Activated naive CD8-positive, alpha-beta T cell treated with anti-CD3 and anti-CD28 coated beads for 36 hours (primary cell): ENCODE results near the gene SLC2A6. TPM values are rescaled to one million over a fixed set of nuclear protein-coding genes. Genes with fewer than 3 reads are reported as not detected.

Experiments
- DNase-seq: peaks from one replicate; pipeline ENCODE4 v3.0.0; 2021
- H3K27ac Mint-ChIP-seq: one replicate; pipeline ENCODE4 v1.8.0; 2022; ENCODE audit warnings: mild to moderate bottlenecking, moderate library complexity, mixed read lengths
- H3K27me3 Mint-ChIP-seq: one replicate; pipeline ENCODE4 v1.8.0; 2022; ENCODE audit warnings: mild to moderate bottlenecking, mixed read lengths
- H3K36me3 Mint-ChIP-seq: one replicate; pipeline ENCODE4 v1.8.0; 2021; ENCODE audit warnings: mild to moderate bottlenecking, mixed read lengths
- H3K4me1 Mint-ChIP-seq: one replicate; pipeline ENCODE4 v1.8.0; 2021; ENCODE audit warnings: mixed read lengths
- H3K4me3 Mint-ChIP-seq: one replicate; pipeline ENCODE4 v1.8.0; 2022; ENCODE audit warnings: mild to moderate bottlenecking, moderate library complexity, mixed read lengths
- H3K9me3 Mint-ChIP-seq: one replicate; pipeline ENCODE4 v1.8.0; 2022; ENCODE audit warnings: mixed read lengths
- total RNA-seq, 2 experiments: library from RNA; stranded (reverse); gene quantifications; one replicate each; pipeline ENCODE4 v1.2.3, GENCODE V29; 2021

SLC2A6 gene, protein sequence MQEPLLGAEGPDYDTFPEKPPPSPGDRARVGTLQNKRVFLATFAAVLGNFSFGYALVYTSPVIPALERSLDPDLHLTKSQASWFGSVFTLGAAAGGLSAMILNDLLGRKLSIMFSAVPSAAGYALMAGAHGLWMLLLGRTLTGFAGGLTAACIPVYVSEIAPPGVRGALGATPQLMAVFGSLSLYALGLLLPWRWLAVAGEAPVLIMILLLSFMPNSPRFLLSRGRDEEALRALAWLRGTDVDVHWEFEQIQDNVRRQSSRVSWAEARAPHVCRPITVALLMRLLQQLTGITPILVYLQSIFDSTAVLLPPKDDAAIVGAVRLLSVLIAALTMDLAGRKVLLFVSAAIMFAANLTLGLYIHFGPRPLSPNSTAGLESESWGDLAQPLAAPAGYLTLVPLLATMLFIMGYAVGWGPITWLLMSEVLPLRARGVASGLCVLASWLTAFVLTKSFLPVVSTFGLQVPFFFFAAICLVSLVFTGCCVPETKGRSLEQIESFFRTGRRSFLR
- total RNA-seq = 1 to 10 TPM; 8.9 to 9.3 TPM

DNA sequence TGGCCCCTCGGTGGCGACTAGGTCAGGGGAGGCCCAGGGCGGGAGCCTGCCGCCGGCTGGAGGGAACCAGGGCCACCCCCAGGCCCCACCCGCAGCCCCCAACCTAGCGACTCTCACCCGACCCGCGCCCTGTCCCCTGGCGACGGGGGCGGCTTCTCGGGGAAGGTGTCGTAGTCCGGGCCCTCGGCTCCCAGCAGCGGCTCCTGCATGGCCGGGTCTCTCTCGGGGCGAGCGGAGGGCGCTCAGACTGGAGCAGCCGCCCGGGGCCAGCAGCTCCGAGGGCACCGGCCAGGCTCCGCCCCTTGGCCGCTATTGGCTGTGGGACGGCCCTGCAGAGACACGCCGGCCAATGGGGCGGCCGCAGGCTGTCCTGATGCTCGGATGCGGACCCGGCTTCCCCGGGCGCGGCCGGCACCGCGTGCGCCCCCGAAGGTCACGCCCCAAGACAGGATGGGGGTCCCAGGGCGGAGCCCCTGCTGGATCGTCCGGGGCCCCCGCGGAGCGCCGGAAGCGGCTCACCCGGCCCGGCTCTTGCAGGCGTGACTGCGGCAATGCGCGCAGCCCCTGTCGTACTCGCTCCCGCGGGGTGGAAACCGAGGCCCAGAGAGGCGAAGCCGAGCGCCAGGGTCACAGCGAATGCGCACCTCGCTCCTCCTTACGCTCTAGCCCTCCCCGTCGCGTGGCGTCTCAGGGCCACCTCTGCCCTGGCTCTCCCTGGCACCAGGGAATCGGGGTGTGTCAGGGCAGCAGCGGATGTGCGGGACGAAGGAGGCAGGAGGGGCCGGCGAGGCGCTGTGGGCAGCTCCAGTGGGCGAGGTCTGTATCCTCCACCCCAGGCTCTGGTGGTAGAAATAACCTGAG lies at the start of gene SLC2A6:
Gene SLC2A6 (minus strand): TSS at position 249 of the 861 bp plus-strand sequence. CDS start 40 bp downstream, at position 209.
- DNase-seq = peak; percentile 94
- Mint-ChIP-seq H3K27ac (peak within 1 kb of the TSS; percentile 69), H3K4me3 (peak within 1 kb of the TSS; percentile 81), H3K27me3 (no peaks in the 10 kb centered on the region), H3K9me3 (no peaks in the 10 kb centered on the region), H3K36me3 (no peaks in the 10 kb centered on the region), H3K4me1 (peaks cover 13% of the 10 kb centered on the region)

DNA sequence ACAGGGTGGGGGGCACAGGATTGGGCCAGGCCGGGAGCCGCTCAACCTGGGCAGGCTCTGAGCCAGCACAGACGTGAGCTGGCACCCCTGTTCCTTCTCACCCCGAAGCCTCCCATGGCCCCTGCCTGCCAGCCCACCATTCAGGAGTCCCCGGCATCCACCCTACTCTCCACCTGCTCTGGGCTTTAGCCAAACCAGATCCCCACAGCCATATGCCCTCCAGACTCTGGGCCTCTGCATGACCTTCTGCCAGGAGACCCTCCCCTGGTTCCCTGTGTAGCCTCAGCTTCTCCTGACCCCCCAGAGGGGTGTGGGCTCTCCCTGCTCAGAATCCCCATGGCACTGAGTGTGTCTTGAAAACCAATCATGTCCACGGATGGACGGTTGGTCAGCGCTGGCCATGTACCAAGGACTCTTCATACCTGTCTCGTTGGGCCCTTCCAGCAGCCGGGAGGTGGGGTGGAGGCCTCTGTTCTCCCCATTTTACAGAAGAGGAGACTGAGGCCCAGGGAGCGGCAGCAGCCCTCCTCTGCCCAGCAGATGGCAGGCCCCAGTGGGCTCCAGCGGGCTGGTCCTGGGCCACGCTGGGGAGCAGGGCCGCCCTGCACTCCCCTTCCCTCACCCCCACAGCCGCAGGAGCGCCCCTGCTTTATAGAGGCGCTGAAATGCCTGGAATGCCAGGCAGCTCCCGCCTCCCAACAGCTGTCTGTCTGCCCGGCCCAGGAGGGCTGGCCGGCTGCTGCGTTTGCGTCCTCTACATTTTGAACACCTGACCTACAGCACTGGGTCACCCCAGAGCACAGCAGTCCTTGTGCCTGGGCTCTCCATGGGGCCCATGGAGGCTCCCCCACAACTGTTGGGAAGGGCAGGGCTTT lies 49.3 kb upstream of the SLC2A6 start:
- no peaks in the 10 kb centered on the region for H3K27me3 Mint-ChIP-seq
- H3K4me3 Mint-ChIP-seq = no peak overlapping the region
- H3K9me3 Mint-ChIP-seq = no peaks in the 10 kb centered on the region
- H3K4me1 Mint-ChIP-seq = peaks cover 15% of the 10 kb centered on the region
- no peak for DNase-seq
- H3K27ac Mint-ChIP-seq = no peak overlapping the region
- H3K36me3 Mint-ChIP-seq = no peaks in the 10 kb centered on the region

DNA sequence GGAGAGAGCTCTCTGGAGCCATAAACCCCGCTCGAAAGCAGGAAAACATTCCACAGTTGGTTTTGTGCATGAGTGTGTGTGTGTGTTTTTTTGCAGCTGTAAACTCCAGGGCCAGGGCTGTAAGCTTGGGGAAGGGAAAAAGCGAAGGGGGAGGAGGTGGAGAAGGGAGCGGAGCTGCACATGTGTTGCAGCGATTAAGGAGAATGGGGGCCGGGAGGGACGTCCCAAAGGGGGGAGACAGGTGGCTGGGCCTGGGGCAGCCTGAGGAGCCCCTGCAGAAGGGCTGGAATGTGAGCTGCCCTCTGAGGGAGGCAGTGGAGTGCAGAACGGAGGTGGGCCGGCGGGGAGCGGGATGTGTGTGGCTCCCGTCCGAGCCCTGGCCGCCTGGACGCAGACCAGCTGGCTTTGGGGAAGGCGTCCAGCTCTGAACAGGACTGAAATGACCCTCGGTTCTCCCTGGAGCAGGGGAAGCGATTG lies 48.6 kb upstream of the SLC2A6 start:
- no peak overlapping the region for H3K27ac Mint-ChIP-seq
- H3K4me3 Mint-ChIP-seq = no peak overlapping the region
- H3K27me3 Mint-ChIP-seq = no peaks in the 10 kb centered on the region

DNA sequence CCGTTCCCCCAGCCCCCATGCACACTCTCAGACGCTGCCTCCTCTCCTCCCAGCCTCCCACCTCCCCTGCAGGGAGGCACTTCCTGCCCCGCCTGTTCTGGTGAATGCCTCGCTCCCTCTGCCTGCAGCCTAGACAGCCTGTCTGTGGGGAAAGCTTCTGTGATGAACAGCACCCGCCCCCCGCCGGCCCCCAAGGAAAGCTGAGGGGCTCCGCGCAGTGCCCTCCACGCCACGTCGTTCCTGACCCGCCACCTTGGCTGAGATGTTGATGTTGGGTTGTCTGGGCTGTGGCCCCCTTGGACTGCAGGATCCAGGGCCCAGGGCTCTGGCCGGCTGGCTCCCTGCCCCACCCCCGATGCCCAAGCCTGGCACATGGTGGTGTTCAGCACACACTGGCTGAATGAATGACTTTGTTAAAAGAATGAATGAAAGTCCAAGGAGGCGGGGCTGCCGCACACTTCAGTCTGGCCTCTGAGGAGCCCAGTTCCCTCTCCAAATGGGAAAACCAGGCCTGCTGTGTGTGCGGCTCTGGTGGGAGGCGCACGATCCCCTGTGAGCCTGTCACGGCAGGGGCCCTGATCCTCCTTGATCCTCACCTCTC lies 47.9 kb upstream of the SLC2A6 start:
- no peak for DNase-seq
- Mint-ChIP-seq H3K4me1 (peaks cover 8% of the 10 kb centered on the region), H3K36me3 (no peaks in the 10 kb centered on the region), H3K27me3 (no peaks in the 10 kb centered on the region), H3K27ac (no peak overlapping the region), H3K9me3 (no peaks in the 10 kb centered on the region), H3K4me3 (no peak overlapping the region)

More for the DNA sequence above, 48.6 kb upstream of the SLC2A6 start:
- no peaks in the 10 kb centered on the region for H3K36me3 Mint-ChIP-seq
- no peak for DNase-seq
- H3K4me1 Mint-ChIP-seq = peaks cover 8% of the 10 kb centered on the region
- H3K9me3 Mint-ChIP-seq = no peaks in the 10 kb centered on the region

DNA sequence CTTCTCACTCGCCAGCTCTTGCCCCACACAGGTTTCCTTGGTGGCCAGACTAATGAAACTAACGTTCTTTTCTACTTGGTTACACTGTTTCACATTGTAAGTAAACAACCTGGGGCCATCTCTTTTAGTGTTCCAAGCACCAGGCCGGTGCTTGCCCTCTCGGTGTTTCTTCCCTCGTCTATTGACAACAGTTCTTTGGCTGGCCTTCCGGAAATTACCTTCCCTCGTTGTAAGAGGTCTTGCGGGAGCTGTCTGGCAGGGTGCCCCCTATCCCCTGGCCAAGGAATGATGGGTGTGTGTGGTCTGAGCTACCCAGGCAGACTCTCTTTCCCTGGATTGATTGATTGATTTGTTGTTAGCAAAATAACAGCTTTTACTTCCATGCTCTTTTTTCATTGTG lies 46.8 kb upstream of the SLC2A6 start:
- no peak for DNase-seq
- Mint-ChIP-seq H3K9me3 (no peaks in the 10 kb centered on the region), H3K36me3 (no peaks in the 10 kb centered on the region), H3K27me3 (no peaks in the 10 kb centered on the region), H3K27ac (no peak overlapping the region), H3K4me3 (no peak overlapping the region), H3K4me1 (peaks cover 8% of the 10 kb centered on the region)

DNA sequence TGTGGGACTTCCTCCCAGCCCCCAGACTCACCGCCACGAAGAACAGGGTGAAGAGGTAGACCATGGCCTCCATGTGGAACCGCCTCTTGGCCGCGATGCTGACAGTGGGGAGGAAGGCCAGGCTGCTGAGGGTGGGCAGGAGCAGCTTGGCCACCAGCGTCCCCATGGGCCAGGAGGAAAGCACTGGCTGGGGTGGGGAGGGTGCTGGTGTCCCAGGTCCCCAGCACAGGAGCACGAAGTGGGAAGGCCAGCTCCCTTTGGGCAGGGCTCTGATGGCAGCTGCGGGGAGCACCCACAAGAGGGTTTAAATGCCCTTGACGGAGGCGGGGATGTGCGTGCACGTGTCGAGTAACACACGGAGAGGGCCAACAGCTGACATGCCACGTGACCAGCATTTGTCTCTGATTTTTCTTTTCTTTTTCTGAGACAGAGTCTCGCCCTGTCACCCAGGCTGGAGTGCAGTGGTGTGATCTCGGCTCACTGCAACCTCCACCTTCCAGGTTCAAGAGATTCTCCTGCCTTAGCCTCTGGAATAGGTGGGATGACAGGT lies 45.9 kb upstream of the SLC2A6 start, which contains the start of gene MYMK:
Gene MYMK (minus strand): TSS at position 281 of the 550 bp plus-strand sequence. CDS start 115 bp downstream, at position 166.
- H3K27ac Mint-ChIP-seq = no peak within 1 kb of the TSS
- DNase-seq = no peak
- peaks cover 8% of the 10 kb centered on the region for H3K4me1 Mint-ChIP-seq
- H3K27me3 Mint-ChIP-seq = no peaks in the 10 kb centered on the region
- no peaks in the 10 kb centered on the region for H3K36me3 Mint-ChIP-seq
- H3K9me3 Mint-ChIP-seq = no peaks in the 10 kb centered on the region
- no peak within 1 kb of the TSS for H3K4me3 Mint-ChIP-seq

DNA sequence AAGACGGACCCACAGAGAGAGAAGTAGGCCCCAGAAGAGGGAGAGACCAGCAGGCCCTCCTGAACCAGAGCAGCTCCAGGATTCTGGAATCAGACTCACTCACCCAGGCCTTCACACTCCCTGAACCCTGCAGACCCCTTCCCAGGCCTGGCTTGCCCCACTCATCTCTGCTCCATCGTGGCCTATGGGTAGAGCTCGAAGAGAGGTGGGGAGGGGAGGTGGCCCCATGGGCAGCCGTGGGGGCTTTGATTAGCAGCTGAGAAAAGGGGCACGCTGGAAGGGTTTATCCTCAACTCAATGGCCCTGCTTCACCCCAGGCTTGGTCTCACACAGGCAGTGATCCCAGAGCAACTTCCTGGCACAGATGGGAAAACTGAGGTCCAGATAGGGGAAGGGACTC lies 45.2 kb upstream of the SLC2A6 start:
- peaks cover 8% of the 10 kb centered on the region for H3K4me1 Mint-ChIP-seq
- H3K9me3 Mint-ChIP-seq = no peaks in the 10 kb centered on the region
- DNase-seq = no peak
- no peak overlapping the region for H3K4me3 Mint-ChIP-seq
- H3K27ac Mint-ChIP-seq = no peak overlapping the region
- H3K36me3 Mint-ChIP-seq = no peaks in the 10 kb centered on the region
- H3K27me3 Mint-ChIP-seq = no peaks in the 10 kb centered on the region

DNA sequence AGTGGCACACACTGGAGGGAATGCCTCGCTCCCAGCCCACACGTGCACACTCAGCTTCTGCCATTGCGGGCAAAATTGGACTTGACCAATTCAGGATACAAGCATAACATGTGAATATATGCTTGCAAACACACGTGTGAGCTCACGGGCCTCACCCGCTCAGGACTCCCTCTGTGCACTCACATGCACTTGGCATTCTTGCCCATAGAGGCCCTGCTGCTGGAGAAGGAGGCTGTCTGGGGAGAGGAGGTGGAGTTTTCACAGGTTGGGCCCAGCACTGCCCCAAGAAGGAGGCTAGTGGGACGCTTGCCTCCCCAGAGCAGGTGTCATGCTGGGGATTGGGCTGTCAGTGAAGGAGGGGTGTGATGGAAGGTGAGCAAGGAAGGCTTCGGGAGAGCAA lies 44.2 kb upstream of the SLC2A6 start:
- H3K4me3 Mint-ChIP-seq = no peak overlapping the region
- no peaks in the 10 kb centered on the region for H3K27me3 Mint-ChIP-seq
- peaks cover 8% of the 10 kb centered on the region for H3K4me1 Mint-ChIP-seq
- H3K36me3 Mint-ChIP-seq = no peaks in the 10 kb centered on the region
- no peak for DNase-seq
- H3K9me3 Mint-ChIP-seq = no peaks in the 10 kb centered on the region
- H3K27ac Mint-ChIP-seq = no peak overlapping the region

DNA sequence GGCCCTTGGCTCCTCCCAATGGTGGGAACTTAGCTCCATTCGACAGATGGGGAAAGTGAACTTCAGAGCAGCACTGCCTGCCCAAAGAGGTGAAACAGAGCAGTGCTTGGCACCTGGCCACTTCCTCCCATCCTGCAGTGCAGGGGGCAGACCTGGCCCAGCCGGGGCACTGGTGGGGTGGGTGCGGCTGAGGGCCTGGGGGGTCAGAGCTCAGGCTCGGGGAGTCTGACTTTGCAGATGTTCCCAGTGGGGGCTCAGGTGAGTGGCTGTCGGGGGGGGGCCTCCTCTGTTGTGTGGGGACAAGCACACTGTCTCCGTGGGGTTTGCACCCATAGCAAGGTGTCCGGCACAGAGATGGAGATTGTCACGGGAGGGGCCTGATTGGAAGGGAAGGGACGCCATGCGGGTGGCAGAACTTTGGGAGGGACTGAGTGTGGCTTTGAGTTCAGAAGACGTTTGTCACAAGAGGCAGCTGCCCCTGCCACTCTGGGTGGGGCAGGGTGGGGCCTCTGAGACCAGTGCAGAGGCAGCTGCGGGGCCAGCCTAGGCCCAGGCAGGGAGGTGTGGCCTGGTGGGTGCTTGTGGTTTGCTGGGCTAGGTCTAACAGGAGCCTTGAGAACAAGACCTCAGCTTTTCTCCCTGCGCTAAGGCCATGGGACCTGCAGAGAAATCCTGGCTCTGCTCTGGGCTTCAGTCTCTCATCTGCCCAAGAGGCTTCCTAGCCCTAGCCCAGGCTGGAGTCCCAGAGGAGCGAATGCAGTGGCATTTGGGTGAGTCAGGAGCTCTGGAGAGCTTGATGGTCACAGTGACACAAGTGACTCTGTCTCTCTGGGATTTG lies 43.4 kb upstream of the SLC2A6 start:
- Mint-ChIP-seq H3K27me3 (no peaks in the 10 kb centered on the region), H3K27ac (no peak overlapping the region), H3K9me3 (no peaks in the 10 kb centered on the region), H3K4me3 (no peak overlapping the region), H3K36me3 (no peaks in the 10 kb centered on the region), H3K4me1 (peaks cover 8% of the 10 kb centered on the region)
- DNase-seq = no peak

DNA sequence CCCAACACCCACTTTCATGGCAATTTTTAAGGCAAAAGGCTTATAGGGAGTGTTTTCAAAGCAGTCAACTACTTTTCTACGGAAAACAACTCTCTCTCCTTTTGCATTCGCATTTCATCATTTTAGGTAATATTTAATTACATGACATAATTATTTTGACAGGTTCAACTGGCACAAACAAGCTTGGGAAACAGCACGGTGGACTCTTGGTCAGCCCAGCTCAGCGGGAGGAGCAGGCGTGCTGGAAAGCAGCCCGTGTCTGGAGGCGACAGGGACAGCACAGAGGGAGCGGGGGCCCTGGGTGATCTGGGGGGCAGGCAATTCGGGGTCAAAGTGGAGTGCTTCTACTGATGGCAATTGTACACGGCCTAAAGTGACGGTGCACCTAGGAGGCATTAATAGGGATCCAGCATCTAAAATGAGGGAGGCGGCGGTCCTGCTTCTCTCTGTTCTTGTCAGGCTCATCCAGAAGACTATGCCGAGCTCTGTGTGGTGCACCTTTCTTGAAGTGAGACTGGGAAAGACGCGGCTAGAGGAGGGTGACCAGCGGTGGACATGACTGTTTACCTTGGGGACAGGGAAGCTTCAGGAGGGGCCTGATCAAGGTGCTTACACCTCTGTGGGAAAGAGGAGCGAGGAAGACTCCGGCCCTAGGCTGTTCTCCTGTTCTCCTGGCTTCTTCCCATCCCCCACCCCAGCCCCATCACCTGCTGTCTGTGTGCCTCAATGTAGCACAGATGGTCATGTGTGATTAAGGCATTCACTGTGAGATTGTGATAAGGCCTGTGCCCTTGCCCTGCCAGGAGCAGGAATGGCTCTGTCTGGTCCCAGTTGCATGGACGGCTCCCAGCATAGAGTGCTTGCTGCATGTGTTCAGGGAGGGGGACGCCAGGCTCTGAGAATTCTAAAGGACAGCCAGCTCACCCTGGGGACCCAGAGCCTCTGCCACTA lies 42.5 kb upstream of the SLC2A6 start:
- Mint-ChIP-seq H3K4me3 (no peak overlapping the region), H3K27me3 (no peaks in the 10 kb centered on the region), H3K9me3 (no peaks in the 10 kb centered on the region), H3K27ac (no peak overlapping the region), H3K36me3 (no peaks in the 10 kb centered on the region), H3K4me1 (peaks cover under 1% of the 10 kb centered on the region)
- no peak for DNase-seq

DNA sequence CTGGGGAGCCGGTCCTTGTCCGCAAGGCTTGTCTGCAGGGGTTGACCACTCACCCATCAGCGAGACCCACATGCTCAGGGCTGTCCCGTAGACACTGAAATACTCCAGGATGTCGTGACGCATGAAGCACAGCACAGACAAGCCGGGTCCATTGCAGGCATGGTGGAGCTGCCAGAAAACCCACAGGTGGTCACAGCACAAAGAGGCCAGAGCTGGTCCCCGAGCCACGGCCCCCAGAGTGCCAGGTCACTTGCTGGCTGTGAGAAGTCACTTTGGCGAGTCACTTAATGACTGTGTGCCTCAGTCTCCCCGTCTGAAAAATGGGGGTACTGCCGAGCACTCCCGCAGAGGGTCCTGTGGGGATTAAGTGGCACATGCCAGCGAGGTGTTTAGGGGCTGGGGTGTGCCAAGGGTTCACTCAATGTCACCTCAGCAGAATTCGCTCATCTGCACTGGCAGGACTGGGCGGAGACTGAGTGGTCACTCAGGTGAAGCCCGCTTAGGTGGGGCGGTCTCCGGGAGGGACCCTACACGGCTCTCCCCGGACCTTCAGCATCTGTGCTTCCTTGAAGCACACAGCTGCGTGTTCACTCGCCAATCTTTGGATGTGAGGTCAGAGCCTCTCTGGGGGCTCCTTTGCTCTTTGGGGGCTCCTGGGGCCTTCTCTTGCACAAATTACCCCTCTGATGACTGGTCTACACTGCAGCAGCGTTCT lies 41.4 kb upstream of the SLC2A6 start:
- H3K36me3 Mint-ChIP-seq = no peaks in the 10 kb centered on the region
- no peaks in the 10 kb centered on the region for H3K9me3 Mint-ChIP-seq
- DNase-seq = no peak
- H3K4me3 Mint-ChIP-seq = no peak overlapping the region
- H3K27ac Mint-ChIP-seq = no peak overlapping the region
- no peaks in the 10 kb centered on the region for H3K4me1 Mint-ChIP-seq
- no peaks in the 10 kb centered on the region for H3K27me3 Mint-ChIP-seq

DNA sequence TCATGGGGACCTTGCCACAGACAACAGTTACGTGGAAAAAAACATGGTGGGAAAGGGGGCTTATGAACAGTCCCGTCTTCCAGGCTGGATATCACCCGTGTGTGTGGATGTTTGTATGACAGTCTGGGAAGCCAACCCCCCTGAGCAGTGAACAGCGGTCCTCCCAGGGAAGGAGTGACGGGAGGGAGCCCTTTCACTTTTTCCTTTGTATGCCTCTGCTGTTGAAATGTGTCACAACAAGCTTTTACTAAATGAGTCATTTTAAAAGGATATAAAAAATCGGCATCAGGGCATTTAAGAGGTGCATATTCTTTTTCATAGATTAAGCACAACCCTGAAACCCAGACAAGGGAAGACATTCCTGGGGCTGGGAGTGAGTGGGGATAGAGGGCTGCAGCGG lies 40.8 kb upstream of the SLC2A6 start:
- no peak overlapping the region for H3K27ac Mint-ChIP-seq
- no peak overlapping the region for H3K4me3 Mint-ChIP-seq
- H3K4me1 Mint-ChIP-seq = no peaks in the 10 kb centered on the region
- DNase-seq = no peak
- no peaks in the 10 kb centered on the region for H3K27me3 Mint-ChIP-seq
- H3K9me3 Mint-ChIP-seq = no peaks in the 10 kb centered on the region
- H3K36me3 Mint-ChIP-seq = no peaks in the 10 kb centered on the region
